K562 (cell line): ENCODE results near the gene COMMD1. TPM values are rescaled to one million over a fixed set of nuclear protein-coding genes. Genes with fewer than 3 reads are reported as not detected.

Source experiments
- ATAC-seq: fragments of 200-7000 bp; cut with Tn5 transposase; 3 replicates; pipeline ENCODE4 v1.9.1; 2020; ENCODE audit warnings: moderate library complexity
- BruUV-seq: library from RNA; stranded (reverse); fragments of 400-500 nt; replicated peaks from 2 replicates; lab custom pipeline; 2021; lab: Mats Ljungman, UMichigan
- CTCF ChIA-PET: fragments of 300-600 bp; formaldehyde crosslinking; extraction: SDS; loops from one replicate; lab custom pipeline; 2021; ENCODE audit warnings: low intra/inter-chr PET ratio; lab: Yijun Ruan, JAX
- POLR2A ChIA-PET: fragments of 300-600, 350-650 bp; sonication (Branson Sonifier 250); formaldehyde crosslinking; extraction: SDS; loops from one replicate; lab custom pipeline; 2021; ENCODE audit warnings: antibody characterized with exemption, inconsistent platforms; lab: Yijun Ruan, JAX
- DNase-seq, 4 experiments: peaks; one replicate each; pipeline versions ENCODE4 v3.0.0 to v3.0.0-alpha.2; 2011 to 2018; ENCODE audit warnings: low spot score in 3 of 4, mixed read lengths in 3 of 4; ENCODE audit errors: extremely low read depth in 1 of 4
- FAIRE-seq: peaks from 2 replicates; lab custom pipeline; 2011; peaks lifted over from hg19 to GRCh38; lab: Jason Lieb, UNC
- H2AFZ ChIP-seq: 2 replicates; pipeline ENCODE4 v1.6.0; 2011; ENCODE audit warnings: low read depth, low read length, control low read depth, inconsistent platforms
- H3K27ac ChIP-seq: fragments of 200-600 bp; 3 replicates; pipeline ENCODE4 v1.8.0; 2011; ENCODE audit warnings: low read depth, mild to moderate bottlenecking, control low read depth, inconsistent platforms, low read length, moderate library complexity, mixed read lengths; ENCODE audit errors: extremely low read depth
- H3K27me3 ChIP-seq, 2 experiments: fragments of 300-600 bp in 1 of 2; 2 replicates in 1 of 2; 3 replicates in 1 of 2; pipeline versions ENCODE4 v1.6.0 to v1.8.0; 2011; ENCODE audit warnings: inconsistent platforms in 2 of 2, low read length in 2 of 2, mild to moderate bottlenecking in 1 of 2, mixed read lengths in 1 of 2, moderate library complexity in 1 of 2; ENCODE audit not compliant: control insufficient read depth in 2 of 2, insufficient read depth in 2 of 2
- H3K36me3 ChIP-seq: fragments of 300-600 bp; 3 replicates; pipeline ENCODE4 v1.8.0; 2011; ENCODE audit warnings: mild to moderate bottlenecking, low read length, inconsistent platforms; ENCODE audit not compliant: control insufficient read depth, insufficient read depth
- H3K4me1 ChIP-seq, 2 experiments: fragments of 200-600 bp in 1 of 2; replicated peaks in 1 of 2; 2 replicates in 1 of 2; 3 replicates in 1 of 2; pipeline versions ENCODE4 v1.5.1 to v1.8.0; 2011; ENCODE audit warnings: inconsistent platforms in 2 of 2, low read length in 2 of 2, mild to moderate bottlenecking in 1 of 2, mixed read lengths in 1 of 2, moderate library complexity in 1 of 2; ENCODE audit not compliant: control insufficient read depth in 2 of 2, insufficient read depth in 2 of 2
- H3K4me2 ChIP-seq: 2 replicates; pipeline ENCODE4 v1.6.1; 2011; ENCODE audit warnings: low read length, control low read depth, inconsistent platforms, mixed read lengths; ENCODE audit not compliant: insufficient read depth
- H3K4me3 ChIP-seq: fragments of 200-600 bp; sonication (generic), shearing (Covaris generic); 2 replicates; pipeline ENCODE4 v1.5.1; 2016; ENCODE audit warnings: control low read depth, inconsistent platforms
- H3K79me2 ChIP-seq: fragments of 200-600 bp; 3 replicates; pipeline ENCODE4 v1.8.0; 2011; ENCODE audit warnings: low read length, inconsistent platforms; ENCODE audit not compliant: control insufficient read depth, insufficient read depth
- H3K9ac ChIP-seq, 2 experiments: 2 replicates each; pipeline versions ENCODE4 v1.6.0 to v1.6.1; 2011; ENCODE audit warnings: low read depth in 2 of 2, low read length in 2 of 2, control low read depth in 1 of 2, inconsistent platforms in 1 of 2, mild to moderate bottlenecking in 1 of 2, mixed read lengths in 1 of 2; ENCODE audit not compliant: insufficient read depth in 1 of 2
- H3K9me1 ChIP-seq: one replicate; pipeline ENCODE4 v1.6.0; 2011; ENCODE audit warnings: inconsistent platforms, mild to moderate bottlenecking, low read length, moderate library complexity; ENCODE audit not compliant: control insufficient read depth, insufficient read depth
- H3K9me3 ChIP-seq: replicated peaks from 2 replicates; pipeline ENCODE4 v1.5.1; 2011; ENCODE audit warnings: low read depth, low read length, inconsistent platforms; ENCODE audit not compliant: control insufficient read depth, insufficient read depth
- H4K20me1 ChIP-seq: replicated peaks from 2 replicates; pipeline ENCODE4 v1.6.1; 2011; ENCODE audit warnings: low read length, inconsistent platforms, mixed read lengths; ENCODE audit not compliant: control insufficient read depth, insufficient read depth
- ETV6 ChIP-seq, 3 experiments: fragments of 150-350 bp in 1 of 3; sonication (generic) in 1 of 3; formaldehyde crosslinking in 1 of 3; IDR thresholded peaks; 2 replicates each; pipeline versions ENCODE4 v1.6.1 to v1.8.0; 2014 to 2022; ENCODE audit warnings: borderline replicate concordance in 2 of 3, low read depth in 2 of 3, antibody characterized with exemption in 1 of 3, low read length in 1 of 3, mild to moderate bottlenecking in 1 of 3, missing genetic modification reagents in 1 of 3
- FOSL1 ChIP-seq: fragments of 200-800 bp; sonication (Bioruptor generic); conservative IDR thresholded peaks from 2 replicates; pipeline ENCODE4 v1.6.1; 2016; ENCODE audit warnings: missing genetic modification characterization, missing compliant biosample characterization
- JUND ChIP-seq, 2 experiments: IDR thresholded peaks; 2 replicates in 1 of 2; 3 replicates in 1 of 2; pipeline ENCODE4 v1.6.1; 2011; ENCODE audit warnings: borderline replicate concordance in 2 of 2, low read depth in 2 of 2, low read length in 2 of 2, improper control_type of control experiment in 1 of 2, missing biosample characterization in 1 of 2, missing genetic modification characterization in 1 of 2, missing genetic modification reagents in 1 of 2
- MED1 ChIP-seq: sonication (generic); formaldehyde crosslinking; IDR thresholded peaks from 2 replicates; pipeline ENCODE4 v1.8.1; 2023; ENCODE audit warnings: missing genetic modification reagents, borderline replicate concordance
- POLR3A ChIP-seq: IDR thresholded peaks from 2 replicates; pipeline ENCODE4 v1.6.1; 2011; ENCODE audit warnings: borderline replicate concordance, mild to moderate bottlenecking, moderate library complexity; ENCODE audit not compliant: insufficient read length, insufficient read depth; ENCODE audit errors: extremely low read depth
- TAF1 ChIP-seq: IDR thresholded peaks from 2 replicates; pipeline ENCODE4 v1.6.1; 2011; ENCODE audit warnings: mild to moderate bottlenecking, low read length, moderate library complexity; ENCODE audit not compliant: insufficient read depth, control insufficient read depth, severe bottlenecking; ENCODE audit errors: extremely low read depth
- XRCC3 ChIP-seq: fragments of 450-650 bp; IDR thresholded peaks from 2 replicates; pipeline ENCODE4 v1.6.1; 2017; ENCODE audit warnings: mild to moderate bottlenecking, moderate library complexity
- ZNF316 ChIP-seq: fragments of 450-650 bp; IDR thresholded peaks from 2 replicates; pipeline ENCODE4 v1.6.1; 2016
- ZNF764 ChIP-seq: fragments of 250-450 bp; sonication (Bioruptor Pico); IDR thresholded peaks from 2 replicates; pipeline ENCODE4 v1.4.0; 2020; ENCODE audit warnings: low read depth, mild to moderate bottlenecking, moderate library complexity
- ZNF780A ChIP-seq: fragments of 250-450 bp; sonication (Bioruptor Pico); IDR thresholded peaks from 2 replicates; pipeline ENCODE4 v1.5.0; 2021; ENCODE audit warnings: mild to moderate bottlenecking
- ZSCAN32 ChIP-seq: fragments of 450-650 bp; formaldehyde crosslinking; IDR thresholded peaks from 2 replicates; pipeline ENCODE4 v1.4.0; 2020; ENCODE audit warnings: mild to moderate bottlenecking, moderate library complexity
- WGBS: fragments of 100-300 bp; shearing (Covaris generic); methylation state at CpG from one replicate; pipeline ENCODE4 v1.1.6; 2016; ENCODE audit warnings: low coverage, mixed read lengths; ENCODE audit not compliant: insufficient coverage; ENCODE audit errors: missing lambda C conversion rate; 5-methylcytosine and 5-hydroxymethylcytosine counted together
- in situ Hi-C: fragments of 300-500 bp; cut with MboI; formaldehyde crosslinking; loops from 4 replicates; pipeline ENCODE4 v1.15.0; 2018; ENCODE audit warnings: inconsistent platforms, mixed read lengths
- intact Hi-C: fragments of 100-400 bp; cut with micrococcal nuclease; formaldehyde crosslinking; loops from 2 replicates; pipeline ENCODE4 v1.14.2; 2022
- polyA plus RNA-seq, 8 experiments: library from polyadenylated mRNA; depleted of rRNA in 4 of 8; stranded (reverse) in 5 of 8; unstranded in 3 of 8; fragments of >200 nt; fragmentation: Nextera tagmentation in 2 of 8; fragmentation: Illumina TruSeq in 1 of 8; extraction: Ambion mirVana in 2 of 8; extraction: Trizol in 1 of 8; gene quantifications; 2 replicates each; pipeline versions ENCODE4 v1.2.1 to v1.2.3, GENCODE V29; 2011 to 2014; ENCODE audit warnings: inconsistent platforms in 1 of 8, missing spikeins in 1 of 8
- total RNA-seq, 7 experiments: library from RNA; depleted of rRNA in 6 of 7; stranded (reverse); fragments of >200 nt in 6 of 7; fragmentation: Illumina TruSeq in 2 of 7; extraction: Trizol in 2 of 7; gene quantifications; 2 replicates each; pipeline versions ENCODE4 v1.2.1 to v1.2.3, GENCODE V29; 2011 to 2021; ENCODE audit warnings: low replicate concordance in 1 of 7
- TF ChIP-seq, protein P1 (sequence below): IDR thresholded peaks from 3 replicates; pipeline ENCODE4 v1.6.1; 2011; ENCODE audit warnings: borderline replicate concordance, mild to moderate bottlenecking, moderate library complexity; ENCODE audit not compliant: insufficient read length; ENCODE audit errors: extremely low read depth
- TF ChIP-seq, protein P2 (sequence below): fragments of 450-650 bp; formaldehyde crosslinking; IDR thresholded peaks from 2 replicates; pipeline ENCODE4 v1.4.0; 2020; ENCODE audit warnings: mild to moderate bottlenecking
- TF ChIP-seq, protein P3 (sequence below): sonication (generic); formaldehyde crosslinking; IDR thresholded peaks from 2 replicates; pipeline ENCODE4 v1.9.0; 2022; ENCODE audit warnings: mild to moderate bottlenecking, missing genetic modification reagents

COMMD1 gene
- total and polyA plus RNA-seq, 9 of the 15 experiments (the other 6 are each of a cell fraction or from before 2014, with no cell fraction given), result 14.4 to 77.0 (median 21.4) TPM

- CTCF ChIA-PET, result no interaction called here
- no peak overlapping the region for H3K4me2 ChIP-seq
- TF ChIP-seq TAF1 (no peak), FOSL1 (peak; percentile 85), MED1 (CRISPR knock-in tag) (no peak), ETV6 (IDR thresholded peaks at IDR 0.05; ENCODE audit: borderline replicate concordance in 1 of 2, low read depth in 2 of 2, low read length in 1 of 2) (no peak), ETV6 (CRISPR knock-in tag; IDR thresholded peaks at IDR 0.05; ENCODE audit: borderline replicate concordance) (no peak), ZSCAN32 (CRISPR knock-in tag) (no peak), XRCC3 (no peak), ZNF780A (CRISPR knock-in tag) (no peak), ZNF764 (CRISPR knock-in tag) (no peak), POLR3A (no peak), JUND (IDR thresholded peaks at IDR 0.05; ENCODE audit: borderline replicate concordance, low read depth, low read length) (peak; percentile 58; the same call in 1 of the 2 replicates), JUND (tag; IDR thresholded peaks at IDR 0.05; ENCODE audit: borderline replicate concordance, low read depth, low read length) (no peak), ZNF316 (no peak)
- TF ChIP-seq, protein P1, sequence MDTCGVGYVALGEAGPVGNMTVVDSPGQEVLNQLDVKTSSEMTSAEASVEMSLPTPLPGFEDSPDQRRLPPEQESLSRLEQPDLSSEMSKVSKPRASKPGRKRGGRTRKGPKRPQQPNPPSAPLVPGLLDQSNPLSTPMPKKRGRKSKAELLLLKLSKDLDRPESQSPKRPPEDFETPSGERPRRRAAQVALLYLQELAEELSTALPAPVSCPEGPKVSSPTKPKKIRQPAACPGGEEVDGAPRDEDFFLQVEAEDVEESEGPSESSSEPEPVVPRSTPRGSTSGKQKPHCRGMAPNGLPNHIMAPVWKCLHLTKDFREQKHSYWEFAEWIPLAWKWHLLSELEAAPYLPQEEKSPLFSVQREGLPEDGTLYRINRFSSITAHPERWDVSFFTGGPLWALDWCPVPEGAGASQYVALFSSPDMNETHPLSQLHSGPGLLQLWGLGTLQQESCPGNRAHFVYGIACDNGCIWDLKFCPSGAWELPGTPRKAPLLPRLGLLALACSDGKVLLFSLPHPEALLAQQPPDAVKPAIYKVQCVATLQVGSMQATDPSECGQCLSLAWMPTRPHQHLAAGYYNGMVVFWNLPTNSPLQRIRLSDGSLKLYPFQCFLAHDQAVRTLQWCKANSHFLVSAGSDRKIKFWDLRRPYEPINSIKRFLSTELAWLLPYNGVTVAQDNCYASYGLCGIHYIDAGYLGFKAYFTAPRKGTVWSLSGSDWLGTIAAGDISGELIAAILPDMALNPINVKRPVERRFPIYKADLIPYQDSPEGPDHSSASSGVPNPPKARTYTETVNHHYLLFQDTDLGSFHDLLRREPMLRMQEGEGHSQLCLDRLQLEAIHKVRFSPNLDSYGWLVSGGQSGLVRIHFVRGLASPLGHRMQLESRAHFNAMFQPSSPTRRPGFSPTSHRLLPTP, result no peak
- TF ChIP-seq, protein P2, sequence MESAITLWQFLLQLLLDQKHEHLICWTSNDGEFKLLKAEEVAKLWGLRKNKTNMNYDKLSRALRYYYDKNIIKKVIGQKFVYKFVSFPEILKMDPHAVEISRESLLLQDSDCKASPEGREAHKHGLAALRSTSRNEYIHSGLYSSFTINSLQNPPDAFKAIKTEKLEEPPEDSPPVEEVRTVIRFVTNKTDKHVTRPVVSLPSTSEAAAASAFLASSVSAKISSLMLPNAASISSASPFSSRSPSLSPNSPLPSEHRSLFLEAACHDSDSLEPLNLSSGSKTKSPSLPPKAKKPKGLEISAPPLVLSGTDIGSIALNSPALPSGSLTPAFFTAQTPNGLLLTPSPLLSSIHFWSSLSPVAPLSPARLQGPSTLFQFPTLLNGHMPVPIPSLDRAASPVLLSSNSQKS (CRISPR knock-in tag), result no peak
- TF ChIP-seq, protein P3, sequence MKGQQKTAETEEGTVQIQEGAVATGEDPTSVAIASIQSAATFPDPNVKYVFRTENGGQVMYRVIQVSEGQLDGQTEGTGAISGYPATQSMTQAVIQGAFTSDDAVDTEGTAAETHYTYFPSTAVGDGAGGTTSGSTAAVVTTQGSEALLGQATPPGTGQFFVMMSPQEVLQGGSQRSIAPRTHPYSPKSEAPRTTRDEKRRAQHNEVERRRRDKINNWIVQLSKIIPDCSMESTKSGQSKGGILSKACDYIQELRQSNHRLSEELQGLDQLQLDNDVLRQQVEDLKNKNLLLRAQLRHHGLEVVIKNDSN, result peak; percentile 33; the same call in 1 of the 2 replicates
Measured at GRCh38 chr2:61988462-61989366, 83.2 kb downstream of the COMMD1 start.

More at GRCh38 chr2:61988462-61989366, 83.2 kb downstream of the COMMD1 start:
- H3K9me1 ChIP-seq, result no peaks in the 10 kb centered on the region
- peak overlapping the region; percentile 63; the same call in 1 of the 2 replicates for H2AFZ ChIP-seq
- BruUV-seq, result no TSS peak
- H3K4me3 ChIP-seq, result no peak overlapping the region
- 55% methylated on average over 6 of the region's 6 CpGs for WGBS
- in situ Hi-C loops (loop anchor here (5.0 kb wide), 1 partner anchor 424 kb away; no protein-coding TSS in a partner anchor), intact Hi-C loops (no loop called here)
- H3K9ac ChIP-seq, result no peak overlapping the region; a peak in 1 of 4 replicates
- H3K4me1 ChIP-seq, result peaks cover 0 to 6% of the 10 kb centered on the region in 2 experiments; a peak in 3 of 5 replicates
- no peaks in the 10 kb centered on the region for H3K9me3 ChIP-seq
- no peaks in the 10 kb centered on the region for H4K20me1 ChIP-seq
- ATAC-seq, result peak; percentile 65
- POLR2A ChIA-PET, result no interaction called here
- H3K27ac ChIP-seq, result no peak overlapping the region; the same call in 2 of the 3 replicates
- H3K36me3 ChIP-seq, result no peaks in the 10 kb centered on the region
- H3K79me2 ChIP-seq, result no peaks in the 10 kb centered on the region
- DNase-seq, result peak in 1 of 4 experiments; percentile 33
- FAIRE-seq, result peak; percentile 70
- H3K27me3 ChIP-seq, result no peaks in the 10 kb centered on the region
